H9 (cell line): ENCODE measurements around the gene CYP27A1. TPM values are rescaled to one million over a fixed set of nuclear protein-coding genes. Genes with fewer than 3 reads are reported as not detected.

Source experiments
- DNase-seq: peaks from one replicate; pipeline ENCODE4 v3.0.0-alpha.2; 2017
- H2AFZ ChIP-seq: one replicate; pipeline ENCODE4 v1.6.1; 2013; ENCODE audit warnings: mild to moderate bottlenecking, low read length, control low read depth, moderate library complexity
- H2AK5ac ChIP-seq: 2 replicates; pipeline ENCODE4 v1.6.1; 2013; ENCODE audit warnings: low read length, control low read depth, mixed read lengths; ENCODE audit not compliant: insufficient read length
- H2BK120ac ChIP-seq: one replicate; pipeline ENCODE4 v1.6.1; 2013; ENCODE audit warnings: low read depth, mild to moderate bottlenecking, low read length, control low read depth, inconsistent platforms; ENCODE audit not compliant: poor library complexity, severe bottlenecking
- H2BK12ac ChIP-seq: 2 replicates; pipeline ENCODE4 v1.6.1; 2013; ENCODE audit warnings: low read length, control low read depth, mixed read lengths, low read depth; ENCODE audit not compliant: insufficient read length
- H2BK15ac ChIP-seq: 2 replicates; pipeline ENCODE4 v1.6.1; 2013; ENCODE audit warnings: low read depth, low read length, control low read depth
- H2BK20ac ChIP-seq: one replicate; pipeline ENCODE4 v1.6.1; 2013; ENCODE audit warnings: low read depth, mild to moderate bottlenecking, low read length, control low read depth, inconsistent platforms; ENCODE audit not compliant: poor library complexity, severe bottlenecking
- H2BK5ac ChIP-seq: 2 replicates; pipeline ENCODE4 v1.6.1; 2013; ENCODE audit warnings: low read length, control low read depth, mixed read lengths; ENCODE audit not compliant: insufficient read length
- H3K14ac ChIP-seq: 2 replicates; pipeline ENCODE4 v1.6.1; 2013; ENCODE audit warnings: low read length, control low read depth; ENCODE audit not compliant: insufficient read depth
- H3K18ac ChIP-seq: 2 replicates; pipeline ENCODE4 v1.6.1; 2013; ENCODE audit warnings: low read depth, mild to moderate bottlenecking, mixed read lengths, low read length, control low read depth; ENCODE audit not compliant: insufficient read length
- H3K23ac ChIP-seq: 2 replicates; pipeline ENCODE4 v1.6.1; 2013; ENCODE audit warnings: low read length, control low read depth, mixed read lengths, low read depth; ENCODE audit not compliant: insufficient read length
- H3K23me2 ChIP-seq: 2 replicates; pipeline ENCODE4 v1.6.1; 2013; ENCODE audit warnings: low read depth, mild to moderate bottlenecking, mixed read lengths, low read length, control low read depth; ENCODE audit not compliant: insufficient read length, poor library complexity, severe bottlenecking
- H3K27ac ChIP-seq: 2 replicates; pipeline ENCODE4 v1.5.1; 2013; ENCODE audit warnings: low read length, control low read depth, mixed read lengths, low read depth; ENCODE audit not compliant: insufficient read length
- H3K27me3 ChIP-seq: 2 replicates; pipeline ENCODE4 v1.6.1; 2013; ENCODE audit warnings: low read length, control low read depth, inconsistent platforms; ENCODE audit not compliant: insufficient read depth
- H3K4ac ChIP-seq: 2 replicates; pipeline ENCODE4 v1.6.1; 2013; ENCODE audit warnings: low read depth, mild to moderate bottlenecking, control low read depth, inconsistent platforms, low read length, moderate library complexity
- H3K4me1 ChIP-seq: 2 replicates; pipeline ENCODE4 v1.6.1; 2013; ENCODE audit warnings: low read length, control low read depth, inconsistent platforms; ENCODE audit not compliant: insufficient read depth
- H3K4me2 ChIP-seq: 2 replicates; pipeline ENCODE4 v1.6.1; 2013; ENCODE audit warnings: low read length, control low read depth, mixed read lengths; ENCODE audit not compliant: insufficient read length, insufficient read depth
- H3K56ac ChIP-seq: 2 replicates; pipeline ENCODE4 v1.6.1; 2013; ENCODE audit warnings: low read depth, mild to moderate bottlenecking, mixed read lengths, low read length, control low read depth; ENCODE audit not compliant: insufficient read length
- H3K79me1 ChIP-seq: 2 replicates; pipeline ENCODE4 v1.6.1; 2013; ENCODE audit warnings: low read depth, mild to moderate bottlenecking, moderate library complexity, low read length, control low read depth, inconsistent platforms; ENCODE audit not compliant: insufficient read depth, poor library complexity, severe bottlenecking
- H3K79me2 ChIP-seq: 2 replicates; pipeline ENCODE4 v1.6.1; 2013; ENCODE audit warnings: low read length, control low read depth, inconsistent platforms; ENCODE audit not compliant: insufficient read depth
- H3K9ac ChIP-seq: 2 replicates; pipeline ENCODE4 v1.6.1; 2013; ENCODE audit warnings: low read length, control low read depth, mixed read lengths; ENCODE audit not compliant: insufficient read length; ENCODE audit errors: extremely low read depth
- H3K9me3 ChIP-seq: one replicate; pipeline ENCODE4 v1.6.1; 2013; ENCODE audit warnings: low read depth, low read length, inconsistent platforms; ENCODE audit not compliant: control insufficient read depth
- H3T11ph ChIP-seq: one replicate; pipeline ENCODE4 v1.6.1; 2013; ENCODE audit warnings: mild to moderate bottlenecking, low read length, control low read depth, inconsistent platforms
- H4K20me1 ChIP-seq: one replicate; pipeline ENCODE4 v1.6.1; 2013; ENCODE audit not compliant: control insufficient read depth, insufficient read length, insufficient read depth
- H4K5ac ChIP-seq: 2 replicates; pipeline ENCODE4 v1.6.1; 2013; ENCODE audit warnings: low read depth, mild to moderate bottlenecking, mixed read lengths, low read length, control low read depth; ENCODE audit not compliant: insufficient read length
- H4K8ac ChIP-seq: replicated peaks from 2 replicates; pipeline ENCODE4 v1.6.1; 2013; ENCODE audit warnings: low read length, control low read depth, mixed read lengths, low read depth; ENCODE audit not compliant: insufficient read length
- H4K91ac ChIP-seq: 2 replicates; pipeline ENCODE4 v1.6.1; 2013; ENCODE audit warnings: low read depth, mild to moderate bottlenecking, moderate library complexity, mixed read lengths, low read length, control low read depth; ENCODE audit not compliant: insufficient read length
- H3K27ac Mint-ChIP-seq, 3 experiments: 2 replicates in 2 of 3; 3 replicates in 1 of 3; pipeline ENCODE4 v1.8.0; 2020 to 2021; ENCODE audit warnings: mixed read lengths in 3 of 3, mild to moderate bottlenecking in 1 of 3, moderate library complexity in 1 of 3
- H3K27me3 Mint-ChIP-seq: 2 replicates; pipeline ENCODE4 v1.8.0; 2021; ENCODE audit warnings: low read depth, mild to moderate bottlenecking, moderate library complexity, mixed read lengths
- H3K36me3 Mint-ChIP-seq, 3 experiments: 2 replicates in 2 of 3; 3 replicates in 1 of 3; pipeline ENCODE4 v1.8.0; 2020 to 2021; ENCODE audit warnings: low read depth in 3 of 3, mixed read lengths in 3 of 3; ENCODE audit not compliant: insufficient read depth in 1 of 3
- H3K4me1 Mint-ChIP-seq, 2 experiments: 2 replicates each; pipeline ENCODE4 v1.8.0; 2020; ENCODE audit warnings: mixed read lengths in 2 of 2
- H3K4me3 Mint-ChIP-seq, 2 experiments: 2 replicates in 1 of 2; 3 replicates in 1 of 2; pipeline ENCODE4 v1.8.0; 2020 to 2021; ENCODE audit warnings: mild to moderate bottlenecking in 2 of 2, mixed read lengths in 2 of 2, moderate library complexity in 1 of 2
- H3K9me3 Mint-ChIP-seq, 2 experiments: 2 replicates in 1 of 2; 3 replicates in 1 of 2; pipeline ENCODE4 v1.8.0; 2020; ENCODE audit warnings: mild to moderate bottlenecking in 2 of 2, mixed read lengths in 2 of 2, moderate library complexity in 1 of 2
- WGBS: extraction: QIAGEN DNeasy Blood & Tissue Kit; methylation state at CpG from one replicate; pipeline ENCODE4 v1.1.7; 2013; ENCODE audit warnings: missing lambda C conversion rate, low lambda C conversion rate, mixed read lengths; ENCODE audit not compliant: insufficient read length; ENCODE audit errors: extremely low coverage; 5-methylcytosine and 5-hydroxymethylcytosine counted together
- total RNA-seq: library from RNA; stranded (reverse); gene quantifications from 2 replicates; pipeline ENCODE4 v1.2.1, GENCODE V29; 2021
- TF ChIP-seq, protein P1 (sequence below): fragments of 200-600 bp; sonication (generic); conservative IDR thresholded peaks from 3 replicates; pipeline ENCODE4 v1.8.0; 2021; ENCODE audit warnings: antibody characterized with exemption, mild to moderate bottlenecking

The CYP27A1 gene
- total RNA-seq, 1 experiment from 2014 or later, result 3.1 TPM

DNA sequence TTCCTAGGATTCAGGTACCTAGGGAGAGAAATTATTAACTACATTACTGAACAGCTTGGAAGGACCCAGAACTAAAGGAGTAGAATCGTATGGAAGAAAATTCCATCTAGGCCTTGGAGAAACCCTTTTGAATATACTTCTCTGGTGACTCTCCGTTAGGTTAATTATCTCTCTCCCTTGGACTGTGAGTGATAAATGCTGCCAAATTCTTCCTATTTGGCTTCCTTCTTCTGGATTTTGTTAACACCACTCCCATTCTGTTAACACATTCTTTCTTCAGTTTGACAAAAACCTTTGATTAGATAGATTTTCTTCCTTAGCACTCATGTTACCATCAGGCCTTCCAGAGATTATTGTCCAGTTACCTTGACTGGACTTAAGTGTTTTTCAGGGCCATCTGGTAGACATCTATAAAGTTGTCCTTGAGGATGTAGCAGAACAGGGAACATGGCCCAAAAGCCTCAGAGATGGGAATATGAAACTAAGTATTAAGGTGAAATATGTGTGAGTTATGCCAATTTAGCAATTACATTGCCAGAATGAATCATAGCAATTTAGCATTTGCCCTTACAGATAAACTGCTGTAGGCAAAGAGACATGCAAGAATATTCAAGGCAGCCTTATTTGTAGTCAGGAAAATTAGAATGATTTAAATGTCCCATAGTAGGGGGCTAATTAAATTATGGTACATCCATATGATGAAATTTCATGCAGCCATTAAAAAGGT lies 6.7 kb downstream of the CYP27A1 start:
- Histone ChIP-seq H3K18ac (no peak overlapping the region), H3K14ac (no peak overlapping the region), H2BK12ac (no peak overlapping the region), H2BK20ac (no peak overlapping the region), H3K23me2 (no peaks in the 10 kb centered on the region), H3K79me1 (no peaks in the 10 kb centered on the region), H2AFZ (no peak overlapping the region), H4K20me1 (no peaks in the 10 kb centered on the region), H3K4me2 (no peak overlapping the region), H3K27me3 (peaks cover 3% of the 10 kb centered on the region; the same call in 1 of the 2 replicates), H4K91ac (no peak overlapping the region), H3K9me3 (no peaks in the 10 kb centered on the region), H3K4me1 (no peaks in the 10 kb centered on the region), H4K8ac (no peak overlapping the region), H2BK5ac (no peak overlapping the region), H3K23ac (no peak overlapping the region), H3K79me2 (no peaks in the 10 kb centered on the region), H3T11ph (no peak overlapping the region), H3K27ac (no peak overlapping the region), H2BK120ac (no peak overlapping the region), H3K4ac (no peak overlapping the region), H2AK5ac (no peak overlapping the region), H3K9ac (no peak overlapping the region), H3K56ac (no peak overlapping the region), H4K5ac (no peak overlapping the region), H2BK15ac (no peak overlapping the region)
- no peak overlapping the region for H3K4me3 Mint-ChIP-seq
- DNase-seq, result no peak
- no peaks in the 10 kb centered on the region for H3K36me3 Mint-ChIP-seq
- no CpG with 5 or more reads among the region's 2 CpGs for WGBS
- TF ChIP-seq, protein P1, sequence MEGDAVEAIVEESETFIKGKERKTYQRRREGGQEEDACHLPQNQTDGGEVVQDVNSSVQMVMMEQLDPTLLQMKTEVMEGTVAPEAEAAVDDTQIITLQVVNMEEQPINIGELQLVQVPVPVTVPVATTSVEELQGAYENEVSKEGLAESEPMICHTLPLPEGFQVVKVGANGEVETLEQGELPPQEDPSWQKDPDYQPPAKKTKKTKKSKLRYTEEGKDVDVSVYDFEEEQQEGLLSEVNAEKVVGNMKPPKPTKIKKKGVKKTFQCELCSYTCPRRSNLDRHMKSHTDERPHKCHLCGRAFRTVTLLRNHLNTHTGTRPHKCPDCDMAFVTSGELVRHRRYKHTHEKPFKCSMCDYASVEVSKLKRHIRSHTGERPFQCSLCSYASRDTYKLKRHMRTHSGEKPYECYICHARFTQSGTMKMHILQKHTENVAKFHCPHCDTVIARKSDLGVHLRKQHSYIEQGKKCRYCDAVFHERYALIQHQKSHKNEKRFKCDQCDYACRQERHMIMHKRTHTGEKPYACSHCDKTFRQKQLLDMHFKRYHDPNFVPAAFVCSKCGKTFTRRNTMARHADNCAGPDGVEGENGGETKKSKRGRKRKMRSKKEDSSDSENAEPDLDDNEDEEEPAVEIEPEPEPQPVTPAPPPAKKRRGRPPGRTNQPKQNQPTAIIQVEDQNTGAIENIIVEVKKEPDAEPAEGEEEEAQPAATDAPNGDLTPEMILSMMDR, result no peak
- no peaks in the 10 kb centered on the region for H3K9me3 Mint-ChIP-seq
- H3K4me1 Mint-ChIP-seq, result peaks cover 2% of the 10 kb centered on the region in 2 experiments; a peak in 3 of 4 replicates
- H3K27ac Mint-ChIP-seq, result no peak overlapping the region
- peaks cover 11% of the 10 kb centered on the region for H3K27me3 Mint-ChIP-seq
